Measurements from ENCODE around the gene ARHGAP15. TPM values are rescaled to one million over a fixed set of nuclear protein-coding genes. Genes with fewer than 3 reads are reported as not detected.

ARHGAP15 gene
- total RNA-seq, 1 donor from 2014 or later: not detected

DNA sequence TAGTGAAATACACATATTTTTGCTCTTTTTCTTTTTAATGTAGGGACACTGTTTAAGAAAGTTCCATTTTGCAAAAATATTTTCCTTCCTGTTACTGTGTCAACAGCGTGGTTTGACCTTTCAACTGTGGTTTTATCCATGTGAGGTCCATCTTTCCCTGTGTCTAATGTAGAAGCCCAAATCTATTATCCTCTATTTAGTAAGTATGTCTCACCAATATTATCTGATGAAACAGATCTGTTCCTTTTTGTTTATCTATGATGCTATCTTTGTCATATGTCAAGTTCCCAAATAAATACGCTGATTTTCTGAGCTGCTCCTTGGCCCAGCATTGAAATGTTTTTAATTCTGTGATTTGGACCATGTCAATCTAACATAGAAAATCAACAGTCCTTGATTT, 3.5 kb upstream of the ARHGAP15 start:
- peaks cover 18% of the 10 kb centered on the region for H3K27me3 Mint-ChIP-seq (ENCODE audit: unreplicated experiment)
- no peak overlapping the region for H3K27ac Mint-ChIP-seq (ENCODE audit: unreplicated experiment)
- H3K4me1 Mint-ChIP-seq (ENCODE audit: unreplicated experiment): peaks cover 5% of the 10 kb centered on the region
- no peaks in the 10 kb centered on the region for H3K9me3 Mint-ChIP-seq (ENCODE audit: unreplicated experiment)
- TF ChIP-seq, protein P1, sequence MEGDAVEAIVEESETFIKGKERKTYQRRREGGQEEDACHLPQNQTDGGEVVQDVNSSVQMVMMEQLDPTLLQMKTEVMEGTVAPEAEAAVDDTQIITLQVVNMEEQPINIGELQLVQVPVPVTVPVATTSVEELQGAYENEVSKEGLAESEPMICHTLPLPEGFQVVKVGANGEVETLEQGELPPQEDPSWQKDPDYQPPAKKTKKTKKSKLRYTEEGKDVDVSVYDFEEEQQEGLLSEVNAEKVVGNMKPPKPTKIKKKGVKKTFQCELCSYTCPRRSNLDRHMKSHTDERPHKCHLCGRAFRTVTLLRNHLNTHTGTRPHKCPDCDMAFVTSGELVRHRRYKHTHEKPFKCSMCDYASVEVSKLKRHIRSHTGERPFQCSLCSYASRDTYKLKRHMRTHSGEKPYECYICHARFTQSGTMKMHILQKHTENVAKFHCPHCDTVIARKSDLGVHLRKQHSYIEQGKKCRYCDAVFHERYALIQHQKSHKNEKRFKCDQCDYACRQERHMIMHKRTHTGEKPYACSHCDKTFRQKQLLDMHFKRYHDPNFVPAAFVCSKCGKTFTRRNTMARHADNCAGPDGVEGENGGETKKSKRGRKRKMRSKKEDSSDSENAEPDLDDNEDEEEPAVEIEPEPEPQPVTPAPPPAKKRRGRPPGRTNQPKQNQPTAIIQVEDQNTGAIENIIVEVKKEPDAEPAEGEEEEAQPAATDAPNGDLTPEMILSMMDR (IDR thresholded peaks at IDR 0.05): no peak
- no peaks in the 10 kb centered on the region for H3K36me3 Mint-ChIP-seq (ENCODE audit: unreplicated experiment)
- no peak overlapping the region for H3K4me3 Mint-ChIP-seq (ENCODE audit: unreplicated experiment)
- DNase-seq (ENCODE audit: extremely low spot score, unreplicated experiment): no peak

DNA sequence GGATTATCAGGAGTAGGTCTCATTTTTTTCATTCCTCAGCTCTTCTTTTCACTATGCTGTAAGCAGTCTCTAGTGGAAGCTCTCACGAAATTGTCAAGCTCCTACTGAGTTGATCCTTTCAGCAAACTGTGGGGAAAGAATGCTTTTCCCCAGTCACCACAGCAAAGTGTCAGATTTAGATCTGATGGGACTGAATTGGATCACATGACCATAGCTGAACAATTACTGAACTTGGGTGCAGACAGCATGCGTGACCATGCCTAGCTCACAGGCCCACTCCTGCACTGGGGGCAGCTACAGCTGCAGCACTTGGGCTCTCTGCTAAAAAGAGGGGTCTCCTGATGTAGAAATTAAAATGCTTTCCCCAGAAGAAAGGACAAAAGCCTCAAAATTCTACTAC, 3.1 kb downstream of the ARHGAP15 start:
- Mint-ChIP-seq H3K27me3 (ENCODE audit: unreplicated experiment) (peaks cover 68% of the 10 kb centered on the region), H3K27ac (ENCODE audit: unreplicated experiment) (no peak overlapping the region), H3K36me3 (ENCODE audit: unreplicated experiment) (no peaks in the 10 kb centered on the region), H3K4me1 (ENCODE audit: unreplicated experiment) (no peaks in the 10 kb centered on the region), H3K4me3 (ENCODE audit: unreplicated experiment) (no peak overlapping the region), H3K9me3 (ENCODE audit: unreplicated experiment) (no peaks in the 10 kb centered on the region)
- TF ChIP-seq, protein P1 (IDR thresholded peaks at IDR 0.05): no peak
- DNase-seq (ENCODE audit: extremely low spot score, unreplicated experiment): no peak

DNA sequence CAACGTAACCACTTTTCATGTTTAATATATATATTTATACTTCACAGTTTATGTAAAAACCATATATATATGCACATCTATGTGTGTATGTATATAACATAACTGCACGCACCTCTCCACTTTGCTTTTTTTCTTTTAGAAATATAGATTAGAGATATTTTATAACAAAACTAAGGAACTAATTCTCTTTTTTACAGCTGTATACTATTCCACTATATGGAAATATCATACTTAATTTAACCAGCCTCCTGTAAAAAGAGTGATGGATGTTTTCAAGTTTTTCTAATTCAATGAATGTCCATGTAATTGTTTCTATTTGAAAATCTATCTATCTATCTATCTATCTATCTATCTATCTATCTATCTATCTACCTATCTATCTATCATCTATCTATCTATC, 4.6 kb downstream of the ARHGAP15 start:
- no peak for DNase-seq (ENCODE audit: extremely low spot score, unreplicated experiment)
- H3K27me3 Mint-ChIP-seq (ENCODE audit: unreplicated experiment): peaks cover 68% of the 10 kb centered on the region
- no peaks in the 10 kb centered on the region for H3K36me3 Mint-ChIP-seq (ENCODE audit: unreplicated experiment)
- H3K27ac Mint-ChIP-seq (ENCODE audit: unreplicated experiment): no peak overlapping the region
- TF ChIP-seq, protein P1 (IDR thresholded peaks at IDR 0.05): no peak
- no peak overlapping the region for H3K4me3 Mint-ChIP-seq (ENCODE audit: unreplicated experiment)
- H3K9me3 Mint-ChIP-seq (ENCODE audit: unreplicated experiment): no peaks in the 10 kb centered on the region
- no peaks in the 10 kb centered on the region for H3K4me1 Mint-ChIP-seq (ENCODE audit: unreplicated experiment)

GRCh38 chr2:143138292-143138691, 9.1 kb downstream of the ARHGAP15 start:
- TF ChIP-seq, protein P1 (IDR thresholded peaks at IDR 0.05): no peak
- no peaks in the 10 kb centered on the region for H3K4me1 Mint-ChIP-seq (ENCODE audit: unreplicated experiment)
- H3K4me3 Mint-ChIP-seq (ENCODE audit: unreplicated experiment): no peak overlapping the region
- peaks cover 69% of the 10 kb centered on the region for H3K27me3 Mint-ChIP-seq (ENCODE audit: unreplicated experiment)
- no peaks in the 10 kb centered on the region for H3K36me3 Mint-ChIP-seq (ENCODE audit: unreplicated experiment)
- H3K27ac Mint-ChIP-seq (ENCODE audit: unreplicated experiment): no peak overlapping the region
- no peak for DNase-seq (ENCODE audit: extremely low spot score, unreplicated experiment)
- H3K9me3 Mint-ChIP-seq (ENCODE audit: unreplicated experiment): no peaks in the 10 kb centered on the region

DNA sequence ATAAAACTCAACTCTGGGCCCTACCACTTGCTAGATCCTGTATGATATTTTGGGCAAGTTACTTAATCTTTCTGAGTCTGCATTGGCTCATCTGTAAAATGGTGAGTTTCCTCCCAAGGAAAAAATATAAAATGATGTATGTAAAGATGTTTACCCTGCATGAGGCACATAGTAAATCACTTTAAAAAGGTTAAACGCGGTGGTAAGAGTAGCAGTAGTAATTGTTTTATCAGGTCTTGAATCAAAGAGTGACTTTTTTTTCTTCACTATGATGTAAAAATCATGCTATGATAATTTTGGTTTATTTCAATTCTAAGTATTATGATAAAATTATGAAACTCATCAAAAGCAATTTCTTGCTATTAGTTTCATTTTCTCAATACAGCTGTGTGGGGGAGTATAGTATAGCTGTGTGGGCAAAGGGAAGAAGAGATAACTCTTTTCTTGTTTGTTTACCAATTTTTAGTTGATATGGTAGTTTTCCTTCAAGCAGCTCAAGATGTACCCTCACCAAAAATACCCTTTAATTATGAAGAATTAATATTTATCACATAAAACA, 10.7 kb downstream of the ARHGAP15 start:
- Mint-ChIP-seq H3K9me3 (ENCODE audit: unreplicated experiment) (no peaks in the 10 kb centered on the region), H3K36me3 (ENCODE audit: unreplicated experiment) (no peaks in the 10 kb centered on the region), H3K27ac (ENCODE audit: unreplicated experiment) (no peak overlapping the region), H3K4me1 (ENCODE audit: unreplicated experiment) (no peaks in the 10 kb centered on the region), H3K4me3 (ENCODE audit: unreplicated experiment) (no peak overlapping the region), H3K27me3 (ENCODE audit: unreplicated experiment) (peaks cover 64% of the 10 kb centered on the region)
- TF ChIP-seq, protein P1 (IDR thresholded peaks at IDR 0.05): no peak
- DNase-seq (ENCODE audit: extremely low spot score, unreplicated experiment): no peak

Measured in osteocyte (in vitro differentiated cells).